Lower leg skin (tissue), 4 donors: ENCODE results near the gene SPATA3. TPM values are rescaled to one million over a fixed set of nuclear protein-coding genes. Genes with fewer than 3 reads are reported as not detected.

Experiments used
- DNase-seq, 2 donors: peaks; one replicate each; pipeline ENCODE4 v3.0.0-alpha.2; 2019; ENCODE audit warnings: low spot score in 2 of 2
- H3K4me3 ChIP-seq: fragments of 200-600 bp; sonication (generic); 2 replicates; pipeline ENCODE4 v1.5.1; 2017; ENCODE audit warnings: mild to moderate bottlenecking, low read depth; ENCODE audit not compliant: poor library complexity, severe bottlenecking
- CTCF ChIP-seq, 3 donors: fragments of 450-650 bp; IDR thresholded peaks; one replicate each; pipeline ENCODE4 v1.5.1; 2016; ENCODE audit warnings: antibody characterized with exemption in 3 of 3, mild to moderate bottlenecking in 3 of 3, moderate library complexity in 2 of 3
- POLR2A ChIP-seq, 2 donors: fragments of 450-650 bp; IDR thresholded peaks; one replicate each; pipeline ENCODE4 v1.6.1; 2016 to 2017; ENCODE audit warnings: antibody characterized with exemption in 2 of 2, mild to moderate bottlenecking in 1 of 2, moderate library complexity in 1 of 2
- WGBS, 2 donors: methylation state at CpG; one replicate each; pipeline ENCODE4 v1.1.5; 2018; 5-methylcytosine and 5-hydroxymethylcytosine counted together
- intact Hi-C: fragments of 100-400 bp; cut with DNase I; formaldehyde crosslinking; loops from one replicate; pipeline ENCODE4 v1.15.0; 2023; ENCODE audit warnings: low total_unique reads
- total RNA-seq, 4 donors: library from RNA; depleted of rRNA; stranded (reverse); fragments of >200 nt; gene quantifications; one replicate each; pipeline ENCODE4 v1.1.0, GENCODE V29; 2016

Gene SPATA3
- total RNA-seq, 4 donors from 2014 or later = 0.25 TPM; not detected in 3

GRCh38 chr2:230990899-230991150, 5.1 kb upstream of the SPATA3 start:
- 35 to 58% methylated on average over 10 of the region's 27 CpGs for WGBS, 2 donors
- intact Hi-C loops = no loop called here

GRCh38 chr2:230991598-230991997, 4.3 kb upstream of the SPATA3 start:
- DNase-seq = no peak
- 85 to 89% methylated on average over 7 of the region's 7 CpGs for WGBS, 2 donors
- no peak overlapping the region for H3K4me3 ChIP-seq
- TF ChIP-seq CTCF (IDR thresholded peaks at IDR 0.05) (no peak), POLR2A (IDR thresholded peaks at IDR 0.05) (no peak)
- intact Hi-C loops = no loop called here

More at GRCh38 chr2:230990899-230991150, 5.1 kb upstream of the SPATA3 start:
- DNase-seq = no peak
- no peak overlapping the region for H3K4me3 ChIP-seq
- TF ChIP-seq CTCF (IDR thresholded peaks at IDR 0.05) (no peak), POLR2A (IDR thresholded peaks at IDR 0.05) (no peak)

DNA sequence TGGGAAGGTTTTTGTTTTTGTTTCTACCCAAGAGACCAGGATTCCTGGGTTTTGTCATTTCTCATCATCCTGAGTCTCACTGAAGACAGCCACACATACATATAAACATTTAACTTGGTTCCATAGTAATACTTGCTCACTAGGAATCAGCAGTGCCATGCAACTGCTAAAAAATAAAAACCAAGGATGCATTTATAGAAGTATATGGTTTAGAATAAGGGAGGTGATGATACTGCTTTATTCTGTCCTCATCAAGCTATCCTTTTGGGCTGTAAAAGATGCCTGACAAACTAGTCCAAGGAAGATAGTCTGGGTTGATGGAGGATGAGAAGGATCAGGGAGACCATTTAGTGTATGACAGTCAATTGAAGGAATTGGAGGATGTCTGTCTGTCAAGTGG, 740 bp downstream of the SPATA3 start:
- no peak overlapping the region for H3K4me3 ChIP-seq
- DNase-seq = no peak
- intact Hi-C loops = no loop called here
- TF ChIP-seq POLR2A (IDR thresholded peaks at IDR 0.05) (no peak), CTCF (IDR thresholded peaks at IDR 0.05) (no peak)

GRCh38 chr2:230998882-230999281, 3.0 kb downstream of the SPATA3 start:
- no peak overlapping the region for H3K4me3 ChIP-seq
- intact Hi-C loops = no loop called here
- WGBS, 2 donors = 90 to 94% methylated on average over 2 of the region's 2 CpGs
- no peak for DNase-seq
- TF ChIP-seq POLR2A (IDR thresholded peaks at IDR 0.05) = no peak
- no peak for TF ChIP-seq CTCF (IDR thresholded peaks at IDR 0.05)

- no peak overlapping the region for H3K4me3 ChIP-seq
- 61 to 66% methylated on average over 4 of the region's 4 CpGs for WGBS, 2 donors
- TF ChIP-seq CTCF (IDR thresholded peaks at IDR 0.05) = no peak
- no peak for TF ChIP-seq POLR2A (IDR thresholded peaks at IDR 0.05)
- intact Hi-C loops = no loop called here
- no peak for DNase-seq
These were observed 3.6 kb downstream of the SPATA3 start for GRCh38 chr2:230999477-230999876.

GRCh38 chr2:231000211-231000904, 4.4 kb downstream of the SPATA3 start:
- 30 to 36% methylated on average over 23 to 24 of the region's 24 CpGs for WGBS, 2 donors
- intact Hi-C loops = no loop called here
- TF ChIP-seq CTCF (IDR thresholded peaks at IDR 0.05) (no peak), POLR2A (IDR thresholded peaks at IDR 0.05) (no peak)
- H3K4me3 ChIP-seq = no peak overlapping the region
- DNase-seq = no peak
